Measurements from ENCODE around the gene KLF18.
"Not testable (repeated sequence)": the region's sequence is repeated elsewhere in the genome, so short reads cannot be mapped to it uniquely, and the experiment has no call there.

KLF18 gene

GRCh38 chr1:44146536-44147361 lies 5.3 kb upstream of the KLF18 start:
- no peak overlapping the region for H3K4me3 ChIP-seq (ENCODE audit: low read depth, low read length)
- no peak for TF ChIP-seq CTCF (IDR thresholded peaks at IDR 0.05; ENCODE audit: low read depth, low read length, missing control alignments)
- in situ Hi-C loops (cut with HindIII; ENCODE audit: low sequenced_read_pairs), result no loop called here
- no peak for DNase-seq (ENCODE audit: low read depth)

GRCh38 chr1:44144962-44145756 lies 3.7 kb upstream of the KLF18 start:
- DNase-seq (ENCODE audit: low read depth), result no peak
- H3K4me3 ChIP-seq (ENCODE audit: low read depth, low read length), result no peak overlapping the region
- in situ Hi-C loops (cut with HindIII; ENCODE audit: low sequenced_read_pairs), result no loop called here
- no peak for TF ChIP-seq CTCF (IDR thresholded peaks at IDR 0.05; ENCODE audit: low read depth, low read length, missing control alignments)

- H3K4me3 ChIP-seq (ENCODE audit: low read depth, low read length); in situ Hi-C loops (cut with HindIII; ENCODE audit: low sequenced_read_pairs); DNase-seq (ENCODE audit: low read depth): not testable (repeated sequence)
These were observed 1.9 kb downstream of the KLF18 start for GRCh38 chr1:44139565-44139964.

- TF ChIP-seq CTCF (IDR thresholded peaks at IDR 0.05; ENCODE audit: low read depth, low read length, missing control alignments), result no peak
- in situ Hi-C loops (cut with HindIII; ENCODE audit: low sequenced_read_pairs), result no loop called here
- no peak overlapping the region for H3K4me3 ChIP-seq (ENCODE audit: low read depth, low read length)
- DNase-seq (ENCODE audit: low read depth), result no peak
These were observed 3.2 kb downstream of the KLF18 start for GRCh38 chr1:44138239-44138638.

GRCh38 chr1:44135886-44136285 lies 5.5 kb downstream of the KLF18 start:
- no peak for DNase-seq (ENCODE audit: low read depth)
- no peak overlapping the region for H3K4me3 ChIP-seq (ENCODE audit: low read depth, low read length)
- no peak for TF ChIP-seq CTCF (IDR thresholded peaks at IDR 0.05; ENCODE audit: low read depth, low read length, missing control alignments)
- in situ Hi-C loops (cut with HindIII; ENCODE audit: low sequenced_read_pairs), result no loop called here

GRCh38 chr1:44134071-44134920 lies 7.1 kb downstream of the KLF18 start:
- TF ChIP-seq CTCF (IDR thresholded peaks at IDR 0.05; ENCODE audit: low read depth, low read length, missing control alignments), result no peak
- H3K4me3 ChIP-seq (ENCODE audit: low read depth, low read length), result no peak overlapping the region
- DNase-seq (ENCODE audit: low read depth), result no peak
- in situ Hi-C loops (cut with HindIII; ENCODE audit: low sequenced_read_pairs), result no loop called here
